OCI-LY7 (cell line): ENCODE data around the gene OR8B12. TPM values are rescaled to one million over a fixed set of nuclear protein-coding genes. Genes with fewer than 3 reads are reported as not detected.
"Not testable (repeated sequence)": the region's sequence is repeated elsewhere in the genome, so short reads cannot be mapped to it uniquely, and the experiment has no call there.

ENCODE experiments used
- BruUV-seq: library from RNA; stranded (reverse); fragments of 400-500 nt; replicated peaks from 2 replicates; lab custom pipeline; 2021; lab: Mats Ljungman, UMichigan
- CTCF ChIA-PET: fragments of 300-600 bp; sonication (Branson Sonifier 250); formaldehyde crosslinking; loops from one replicate; lab custom pipeline; 2022; ENCODE audit warnings: antibody characterized with exemption; ENCODE audit not compliant: unreplicated experiment; lab: Charles Lee
- POLR2A ChIA-PET: fragments of 300-600 bp; sonication (Branson Sonifier 250); formaldehyde crosslinking; loops from one replicate; lab custom pipeline; 2022; ENCODE audit warnings: antibody characterized with exemption; lab: Charles Lee
- DNase-seq: peaks from one replicate; pipeline ENCODE4 v3.0.0-alpha.2; 2015; ENCODE audit warnings: low spot score
- H2AFZ ChIP-seq: fragments of 200-600 bp; sonication (generic), shearing (Covaris generic); 2 replicates; pipeline ENCODE4 v1.6.1; 2014; ENCODE audit warnings: mild to moderate bottlenecking, antibody characterized with exemption, low read length, moderate library complexity
- H3K27ac ChIP-seq: fragments of 200-600 bp; sonication (generic); 2 replicates; pipeline ENCODE4 v1.5.1; 2014; ENCODE audit warnings: mixed run types, low read depth, mild to moderate bottlenecking, moderate library complexity, low read length, inconsistent platforms; ENCODE audit not compliant: poor library complexity, severe bottlenecking
- H3K36me3 ChIP-seq: fragments of 200-600 bp; sonication (generic); 2 replicates; pipeline ENCODE4 v1.6.1; 2014; ENCODE audit warnings: mild to moderate bottlenecking, antibody characterized with exemption, low read length, moderate library complexity, mixed read lengths; ENCODE audit not compliant: insufficient read depth
- H3K4me1 ChIP-seq: fragments of 200-600 bp; sonication (generic); 2 replicates; pipeline ENCODE4 v1.5.1; 2014; ENCODE audit warnings: mild to moderate bottlenecking, low read length; ENCODE audit not compliant: insufficient read depth, poor library complexity, severe bottlenecking
- H3K4me2 ChIP-seq: fragments of 200-600 bp; sonication (generic); 2 replicates; pipeline ENCODE4 v1.6.1; 2014; ENCODE audit warnings: mild to moderate bottlenecking, low read length
- H3K4me3 ChIP-seq: fragments of 200-600 bp; sonication (generic); 2 replicates; pipeline ENCODE4 v1.5.1; 2014; ENCODE audit warnings: mild to moderate bottlenecking, low read depth, low read length; ENCODE audit not compliant: poor library complexity, severe bottlenecking
- H3K79me2 ChIP-seq: fragments of 200-600 bp; sonication (generic); 2 replicates; pipeline ENCODE4 v1.6.1; 2016; ENCODE audit warnings: low read depth, mild to moderate bottlenecking, low read length, moderate library complexity, mixed read lengths; ENCODE audit not compliant: insufficient read depth
- H3K9me2 ChIP-seq: fragments of 200-600 bp; sonication (generic); 2 replicates; pipeline ENCODE4 v1.6.1; 2016; ENCODE audit warnings: mild to moderate bottlenecking, low read length, mixed read lengths; ENCODE audit not compliant: insufficient read depth
- H3K9me3 ChIP-seq: fragments of 200-600 bp; sonication (generic); 2 replicates; pipeline ENCODE4 v1.6.1; 2014; ENCODE audit warnings: mild to moderate bottlenecking, mixed run types, low read length, mixed read lengths
- H4K20me1 ChIP-seq: fragments of 200-600 bp; sonication (generic); 2 replicates; pipeline ENCODE4 v1.6.1; 2014; ENCODE audit warnings: mild to moderate bottlenecking, antibody characterized with exemption, low read length, moderate library complexity, mixed read lengths; ENCODE audit not compliant: insufficient read depth
- CTCF ChIP-seq: fragments of 200-600 bp; sonication (generic); conservative IDR thresholded peaks from 2 replicates; pipeline ENCODE4 v1.5.1; 2014; ENCODE audit warnings: mild to moderate bottlenecking, antibody characterized with exemption, low read length, moderate library complexity, mixed read lengths
- EZH2phosphoT487 ChIP-seq: fragments of 200-600 bp; sonication (generic); IDR thresholded peaks from 2 replicates; pipeline ENCODE4 v1.6.1; 2018; ENCODE audit warnings: low read depth, borderline replicate concordance, mild to moderate bottlenecking, mixed run types, antibody characterized with exemption, low read length, moderate library complexity, mixed read lengths
- intact Hi-C: fragments of 100-400 bp; cut with micrococcal nuclease; formaldehyde crosslinking; loops from one replicate; pipeline ENCODE4 v1.10.0; 2022; ENCODE audit not compliant: unreplicated experiment
- total RNA-seq, 2 experiments: library from RNA; depleted of rRNA in 1 of 2; stranded (reverse); fragments of >200 nt in 1 of 2; shearing (Covaris generic) in 1 of 2; gene quantifications; 2 replicates each; pipeline ENCODE4 v1.2.3, GENCODE V29; 2014 to 2022

The OR8B12 gene
- total RNA-seq, 2 experiments from 2014 or later: not detected

- H3K4me2 ChIP-seq: no peak overlapping the region
- TF ChIP-seq EZH2phosphoT487: no peak
- TF ChIP-seq CTCF: no peak
- H2AFZ ChIP-seq: no peak overlapping the region
- no peaks in the 10 kb centered on the region for H3K36me3 ChIP-seq
- DNase-seq: no peak
- POLR2A ChIA-PET: no interaction called here
- H4K20me1 ChIP-seq: no peaks in the 10 kb centered on the region
- BruUV-seq: no TSS peak
- no peaks in the 10 kb centered on the region for H3K4me1 ChIP-seq
- CTCF ChIA-PET: no interaction called here
- H3K27ac ChIP-seq: no peak overlapping the region
- H3K4me3 ChIP-seq: no peak overlapping the region
- intact Hi-C loops: no loop called here
- no peaks in the 10 kb centered on the region for H3K9me3 ChIP-seq
- no peaks in the 10 kb centered on the region for H3K9me2 ChIP-seq
- no peaks in the 10 kb centered on the region for H3K79me2 ChIP-seq
Observed at GRCh38 chr11:124519850-124520549, 23.5 kb downstream of the OR8B12 start.

DNA sequence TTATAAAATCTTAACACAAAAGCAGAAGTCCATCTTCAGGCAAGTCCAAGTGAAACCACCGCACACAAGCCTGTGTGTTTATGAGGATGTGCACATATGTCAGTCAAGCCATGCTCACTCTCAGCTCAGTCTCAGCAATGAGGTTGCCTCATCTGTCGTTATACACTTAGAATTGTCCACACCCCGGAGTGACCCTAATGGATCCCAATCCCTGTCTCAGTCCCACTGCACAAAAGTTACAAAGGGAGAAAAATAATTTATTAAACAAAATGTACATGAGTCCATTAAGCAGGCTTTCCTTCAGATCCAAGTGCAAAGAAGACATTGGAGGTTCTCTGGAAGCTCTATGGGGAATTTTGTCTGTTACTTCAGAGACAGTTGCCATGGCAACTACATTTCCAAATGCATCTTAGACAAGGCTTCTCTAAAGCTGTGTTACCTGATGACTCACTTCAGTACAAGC, 24.4 kb downstream of the OR8B12 start:
- CTCF ChIA-PET: no interaction called here
- no TSS peak for BruUV-seq
- Histone ChIP-seq H4K20me1 (no peaks in the 10 kb centered on the region), H3K79me2 (no peaks in the 10 kb centered on the region), H3K4me3 (no peak overlapping the region), H2AFZ (no peak overlapping the region), H3K27ac (no peak overlapping the region), H3K4me2 (no peak overlapping the region), H3K4me1 (no peaks in the 10 kb centered on the region), H3K9me3 (no peaks in the 10 kb centered on the region), H3K9me2 (no peaks in the 10 kb centered on the region), H3K36me3 (no peaks in the 10 kb centered on the region)
- POLR2A ChIA-PET: interaction anchor here (0.8 kb wide), 1 partner anchor 129 kb away, joined by 3 read pairs; no protein-coding TSS in a partner anchor
- intact Hi-C loops: no loop called here
- TF ChIP-seq EZH2phosphoT487: no peak
- no peak for TF ChIP-seq CTCF
- no peak for DNase-seq

DNA sequence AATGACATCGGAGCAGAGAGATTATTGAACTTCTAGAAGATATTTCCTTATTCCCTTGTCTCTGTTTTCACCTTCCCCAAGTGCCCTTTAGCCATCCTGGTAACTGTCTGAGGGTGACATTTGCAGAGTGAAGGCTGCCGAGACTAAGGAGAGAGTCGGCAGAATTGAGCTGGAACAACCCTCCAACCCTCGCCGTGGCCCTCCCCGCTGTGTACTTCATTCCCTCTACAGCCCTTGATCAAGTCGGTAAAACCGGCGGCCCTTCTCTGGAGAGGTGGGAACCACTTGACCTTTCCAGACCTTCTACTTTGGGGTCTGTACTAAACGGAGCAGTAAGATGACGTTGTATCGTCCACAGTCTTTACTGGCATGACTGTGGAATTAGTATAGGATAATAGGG, 26.1 kb downstream of the OR8B12 start:
- Histone ChIP-seq H3K36me3 (no peaks in the 10 kb centered on the region), H4K20me1 (no peaks in the 10 kb centered on the region), H2AFZ (no peak overlapping the region), H3K4me2 (no peak overlapping the region), H3K4me3 (no peak overlapping the region), H3K27ac (no peak overlapping the region), H3K9me2 (no peaks in the 10 kb centered on the region), H3K79me2 (no peaks in the 10 kb centered on the region), H3K4me1 (no peaks in the 10 kb centered on the region), H3K9me3 (no peaks in the 10 kb centered on the region)
- intact Hi-C loops: no loop called here
- POLR2A ChIA-PET: no interaction called here
- CTCF ChIA-PET: no interaction called here
- no peak for TF ChIP-seq EZH2phosphoT487
- TF ChIP-seq CTCF: no peak
- DNase-seq: no peak
- no TSS peak for BruUV-seq

GRCh38 chr11:124514675-124515074, 28.8 kb downstream of the OR8B12 start:
- H3K4me3 ChIP-seq, CTCF ChIA-PET, H3K4me1 ChIP-seq, intact Hi-C loops, H3K36me3 ChIP-seq, H3K79me2 ChIP-seq, H3K9me2 ChIP-seq, H2AFZ ChIP-seq, H3K9me3 ChIP-seq, H3K27ac ChIP-seq, H4K20me1 ChIP-seq, H3K4me2 ChIP-seq, BruUV-seq, DNase-seq: not testable (repeated sequence)
- POLR2A ChIA-PET: interaction anchor here (1.2 kb wide), 1 partner anchor 16 kb away, joined by 3 read pairs; no protein-coding TSS in a partner anchor
